H1 (cell line): ENCODE results near the gene SNRNP70. TPM values are rescaled to one million over a fixed set of nuclear protein-coding genes. Genes with fewer than 3 reads are reported as not detected.

Source experiments
- KDM5A ChIP-seq: fragments of 200-600 bp; IDR thresholded peaks from 2 replicates; pipeline ENCODE4 v1.7.1; 2012; ENCODE audit warnings: mild to moderate bottlenecking, low read length, inconsistent platforms, mixed read lengths
- RXRA ChIP-seq: IDR thresholded peaks from 2 replicates; pipeline ENCODE4 v1.6.1; 2011; ENCODE audit warnings: low read depth, mild to moderate bottlenecking, low read length, moderate library complexity; ENCODE audit not compliant: insufficient read depth
- SP2 ChIP-seq: IDR thresholded peaks from 2 replicates; pipeline ENCODE4 v1.6.1; 2012; ENCODE audit warnings: mild to moderate bottlenecking, low read length, inconsistent platforms
- SUZ12 ChIP-seq: fragments of 200-600 bp; sonication (generic); IDR thresholded peaks from 2 replicates; pipeline ENCODE4 v1.6.1; 2012; ENCODE audit warnings: mild to moderate bottlenecking, inconsistent platforms, low read length, moderate library complexity, mixed read lengths
- polyA plus RNA-seq, 7 experiments: library from polyadenylated mRNA; depleted of rRNA in 3 of 7; stranded (reverse) in 5 of 7; unstranded in 2 of 7; fragments of >200 nt in 5 of 7; fragments of 200-250 nt in 2 of 7; gene quantifications; 1 replicate in 5 of 7; 2 replicates in 1 of 7; 4 replicates in 1 of 7; pipeline versions ENCODE4 v1.2.1 to v1.2.3, GENCODE V29; 2011 to 2013; ENCODE audit warnings: missing spikeins in 2 of 7, mixed read lengths in 2 of 7
- total RNA-seq: library from RNA; stranded (reverse); fragmentation: NEBNext Ultra II Directional; extraction: Animal tissue kit (Norgen Biotek cat#: 25700); gene quantifications from 2 replicates; pipeline ENCODE4 v1.2.1, GENCODE V29; 2021
- TF ChIP-seq, protein P1 (sequence below): fragments of 300-600 bp; sonication (generic); IDR thresholded peaks from 2 replicates; pipeline ENCODE4 v1.7.1; 2012; ENCODE audit warnings: low read length, moderate library complexity, mild to moderate bottlenecking, inconsistent platforms; ENCODE audit not compliant: insufficient replicate concordance
- TF ChIP-seq, protein P2 (sequence below), 3 experiments: IDR thresholded peaks; 1 replicate in 2 of 3; 2 replicates in 1 of 3; pipeline versions ENCODE4 v1.5.1 to v1.6.1; 2011; ENCODE audit warnings: low read length in 3 of 3, mild to moderate bottlenecking in 3 of 3, inconsistent platforms in 2 of 3, low read depth in 1 of 3, moderate library complexity in 1 of 3; ENCODE audit not compliant: insufficient read depth in 1 of 3; ENCODE audit errors: control extremely low read depth in 1 of 3
- TF ChIP-seq, protein P3 (sequence below): IDR thresholded peaks from 2 replicates; pipeline ENCODE4 v1.6.1; 2011; ENCODE audit warnings: low read length, improper control_type of control experiment

SNRNP70 gene
- total and polyA plus RNA-seq, 2 of the 8 experiments (the other 6 are each of a cell fraction or from before 2014, with no cell fraction given) = 231 to 235 TPM

DNA sequence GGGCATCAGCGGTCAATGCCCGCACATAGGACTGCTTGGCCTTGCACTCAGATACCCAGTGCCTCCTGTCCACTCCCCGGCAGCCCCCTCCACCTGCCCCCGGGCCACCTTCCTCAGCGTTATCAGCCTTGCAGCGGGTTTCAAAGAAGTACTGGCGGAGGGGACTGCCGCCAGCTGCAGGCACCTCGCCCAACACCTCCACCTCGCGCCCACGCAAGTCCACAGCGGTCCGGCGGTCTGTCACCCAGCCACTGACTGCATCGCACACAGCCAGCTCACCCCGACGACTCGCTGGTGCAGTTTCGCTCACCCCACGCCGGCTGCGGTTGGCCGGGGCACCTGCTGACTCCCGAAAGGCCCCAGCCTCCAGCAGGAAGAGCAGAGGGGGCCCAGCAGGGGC lies 23.8 kb upstream of the SNRNP70 start (continued):
- TF ChIP-seq, protein P1, sequence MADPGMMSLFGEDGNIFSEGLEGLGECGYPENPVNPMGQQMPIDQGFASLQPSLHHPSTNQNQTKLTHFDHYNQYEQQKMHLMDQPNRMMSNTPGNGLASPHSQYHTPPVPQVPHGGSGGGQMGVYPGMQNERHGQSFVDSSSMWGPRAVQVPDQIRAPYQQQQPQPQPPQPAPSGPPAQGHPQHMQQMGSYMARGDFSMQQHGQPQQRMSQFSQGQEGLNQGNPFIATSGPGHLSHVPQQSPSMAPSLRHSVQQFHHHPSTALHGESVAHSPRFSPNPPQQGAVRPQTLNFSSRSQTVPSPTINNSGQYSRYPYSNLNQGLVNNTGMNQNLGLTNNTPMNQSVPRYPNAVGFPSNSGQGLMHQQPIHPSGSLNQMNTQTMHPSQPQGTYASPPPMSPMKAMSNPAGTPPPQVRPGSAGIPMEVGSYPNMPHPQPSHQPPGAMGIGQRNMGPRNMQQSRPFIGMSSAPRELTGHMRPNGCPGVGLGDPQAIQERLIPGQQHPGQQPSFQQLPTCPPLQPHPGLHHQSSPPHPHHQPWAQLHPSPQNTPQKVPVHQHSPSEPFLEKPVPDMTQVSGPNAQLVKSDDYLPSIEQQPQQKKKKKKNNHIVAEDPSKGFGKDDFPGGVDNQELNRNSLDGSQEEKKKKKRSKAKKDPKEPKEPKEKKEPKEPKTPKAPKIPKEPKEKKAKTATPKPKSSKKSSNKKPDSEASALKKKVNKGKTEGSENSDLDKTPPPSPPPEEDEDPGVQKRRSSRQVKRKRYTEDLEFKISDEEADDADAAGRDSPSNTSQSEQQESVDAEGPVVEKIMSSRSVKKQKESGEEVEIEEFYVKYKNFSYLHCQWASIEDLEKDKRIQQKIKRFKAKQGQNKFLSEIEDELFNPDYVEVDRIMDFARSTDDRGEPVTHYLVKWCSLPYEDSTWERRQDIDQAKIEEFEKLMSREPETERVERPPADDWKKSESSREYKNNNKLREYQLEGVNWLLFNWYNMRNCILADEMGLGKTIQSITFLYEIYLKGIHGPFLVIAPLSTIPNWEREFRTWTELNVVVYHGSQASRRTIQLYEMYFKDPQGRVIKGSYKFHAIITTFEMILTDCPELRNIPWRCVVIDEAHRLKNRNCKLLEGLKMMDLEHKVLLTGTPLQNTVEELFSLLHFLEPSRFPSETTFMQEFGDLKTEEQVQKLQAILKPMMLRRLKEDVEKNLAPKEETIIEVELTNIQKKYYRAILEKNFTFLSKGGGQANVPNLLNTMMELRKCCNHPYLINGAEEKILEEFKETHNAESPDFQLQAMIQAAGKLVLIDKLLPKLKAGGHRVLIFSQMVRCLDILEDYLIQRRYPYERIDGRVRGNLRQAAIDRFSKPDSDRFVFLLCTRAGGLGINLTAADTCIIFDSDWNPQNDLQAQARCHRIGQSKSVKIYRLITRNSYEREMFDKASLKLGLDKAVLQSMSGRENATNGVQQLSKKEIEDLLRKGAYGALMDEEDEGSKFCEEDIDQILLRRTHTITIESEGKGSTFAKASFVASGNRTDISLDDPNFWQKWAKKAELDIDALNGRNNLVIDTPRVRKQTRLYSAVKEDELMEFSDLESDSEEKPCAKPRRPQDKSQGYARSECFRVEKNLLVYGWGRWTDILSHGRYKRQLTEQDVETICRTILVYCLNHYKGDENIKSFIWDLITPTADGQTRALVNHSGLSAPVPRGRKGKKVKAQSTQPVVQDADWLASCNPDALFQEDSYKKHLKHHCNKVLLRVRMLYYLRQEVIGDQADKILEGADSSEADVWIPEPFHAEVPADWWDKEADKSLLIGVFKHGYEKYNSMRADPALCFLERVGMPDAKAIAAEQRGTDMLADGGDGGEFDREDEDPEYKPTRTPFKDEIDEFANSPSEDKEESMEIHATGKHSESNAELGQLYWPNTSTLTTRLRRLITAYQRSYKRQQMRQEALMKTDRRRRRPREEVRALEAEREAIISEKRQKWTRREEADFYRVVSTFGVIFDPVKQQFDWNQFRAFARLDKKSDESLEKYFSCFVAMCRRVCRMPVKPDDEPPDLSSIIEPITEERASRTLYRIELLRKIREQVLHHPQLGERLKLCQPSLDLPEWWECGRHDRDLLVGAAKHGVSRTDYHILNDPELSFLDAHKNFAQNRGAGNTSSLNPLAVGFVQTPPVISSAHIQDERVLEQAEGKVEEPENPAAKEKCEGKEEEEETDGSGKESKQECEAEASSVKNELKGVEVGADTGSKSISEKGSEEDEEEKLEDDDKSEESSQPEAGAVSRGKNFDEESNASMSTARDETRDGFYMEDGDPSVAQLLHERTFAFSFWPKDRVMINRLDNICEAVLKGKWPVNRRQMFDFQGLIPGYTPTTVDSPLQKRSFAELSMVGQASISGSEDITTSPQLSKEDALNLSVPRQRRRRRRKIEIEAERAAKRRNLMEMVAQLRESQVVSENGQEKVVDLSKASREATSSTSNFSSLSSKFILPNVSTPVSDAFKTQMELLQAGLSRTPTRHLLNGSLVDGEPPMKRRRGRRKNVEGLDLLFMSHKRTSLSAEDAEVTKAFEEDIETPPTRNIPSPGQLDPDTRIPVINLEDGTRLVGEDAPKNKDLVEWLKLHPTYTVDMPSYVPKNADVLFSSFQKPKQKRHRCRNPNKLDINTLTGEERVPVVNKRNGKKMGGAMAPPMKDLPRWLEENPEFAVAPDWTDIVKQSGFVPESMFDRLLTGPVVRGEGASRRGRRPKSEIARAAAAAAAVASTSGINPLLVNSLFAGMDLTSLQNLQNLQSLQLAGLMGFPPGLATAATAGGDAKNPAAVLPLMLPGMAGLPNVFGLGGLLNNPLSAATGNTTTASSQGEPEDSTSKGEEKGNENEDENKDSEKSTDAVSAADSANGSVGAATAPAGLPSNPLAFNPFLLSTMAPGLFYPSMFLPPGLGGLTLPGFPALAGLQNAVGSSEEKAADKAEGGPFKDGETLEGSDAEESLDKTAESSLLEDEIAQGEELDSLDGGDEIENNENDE = no peak
- TF ChIP-seq, protein P2, sequence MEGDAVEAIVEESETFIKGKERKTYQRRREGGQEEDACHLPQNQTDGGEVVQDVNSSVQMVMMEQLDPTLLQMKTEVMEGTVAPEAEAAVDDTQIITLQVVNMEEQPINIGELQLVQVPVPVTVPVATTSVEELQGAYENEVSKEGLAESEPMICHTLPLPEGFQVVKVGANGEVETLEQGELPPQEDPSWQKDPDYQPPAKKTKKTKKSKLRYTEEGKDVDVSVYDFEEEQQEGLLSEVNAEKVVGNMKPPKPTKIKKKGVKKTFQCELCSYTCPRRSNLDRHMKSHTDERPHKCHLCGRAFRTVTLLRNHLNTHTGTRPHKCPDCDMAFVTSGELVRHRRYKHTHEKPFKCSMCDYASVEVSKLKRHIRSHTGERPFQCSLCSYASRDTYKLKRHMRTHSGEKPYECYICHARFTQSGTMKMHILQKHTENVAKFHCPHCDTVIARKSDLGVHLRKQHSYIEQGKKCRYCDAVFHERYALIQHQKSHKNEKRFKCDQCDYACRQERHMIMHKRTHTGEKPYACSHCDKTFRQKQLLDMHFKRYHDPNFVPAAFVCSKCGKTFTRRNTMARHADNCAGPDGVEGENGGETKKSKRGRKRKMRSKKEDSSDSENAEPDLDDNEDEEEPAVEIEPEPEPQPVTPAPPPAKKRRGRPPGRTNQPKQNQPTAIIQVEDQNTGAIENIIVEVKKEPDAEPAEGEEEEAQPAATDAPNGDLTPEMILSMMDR (IDR thresholded peaks at IDR 0.05; ENCODE audit: control extremely low read depth in 1 of 3, insufficient read depth in 1 of 3, low read depth in 1 of 3, low read length in 3 of 3) = no peak
- TF ChIP-seq, protein P3, sequence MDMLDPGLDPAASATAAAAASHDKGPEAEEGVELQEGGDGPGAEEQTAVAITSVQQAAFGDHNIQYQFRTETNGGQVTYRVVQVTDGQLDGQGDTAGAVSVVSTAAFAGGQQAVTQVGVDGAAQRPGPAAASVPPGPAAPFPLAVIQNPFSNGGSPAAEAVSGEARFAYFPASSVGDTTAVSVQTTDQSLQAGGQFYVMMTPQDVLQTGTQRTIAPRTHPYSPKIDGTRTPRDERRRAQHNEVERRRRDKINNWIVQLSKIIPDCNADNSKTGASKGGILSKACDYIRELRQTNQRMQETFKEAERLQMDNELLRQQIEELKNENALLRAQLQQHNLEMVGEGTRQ = no peak
- no peak for TF ChIP-seq KDM5A
- TF ChIP-seq SP2 = no peak
- no peak for TF ChIP-seq SUZ12
- TF ChIP-seq RXRA = no peak
